ENCODE measurements around the gene SLC12A1.

The SLC12A1 gene

GRCh38 chr15:48177766-48178647 is 28.1 kb upstream of the SLC12A1 start, which contains the start of gene MYEF2:
Gene MYEF2 (minus strand): TSS chr15:48178295. CDS start chr15:48178237, 58 bp downstream.
- no peaks in the 10 kb centered on the region for H3F3A ChIP-seq (ENCODE audit: control insufficient read depth, insufficient read depth)
- H4K20me1 ChIP-seq (ENCODE audit: control insufficient read depth, insufficient read depth, low read depth, low read length): no peaks in the 10 kb centered on the region
- H3K4me1 ChIP-seq (ENCODE audit: control insufficient read depth, low read length): peaks cover 25% of the 10 kb centered on the region
- H3K9me3 ChIP-seq (ENCODE audit: control insufficient read depth, insufficient read depth, low read length): no peaks in the 10 kb centered on the region
- peak within 1 kb of the TSS; percentile 74 for H3K4me3 ChIP-seq (ENCODE audit: low read length)
- no peaks in the 10 kb centered on the region for H3K9me2 ChIP-seq (replicated peaks; ENCODE audit: control insufficient read depth, low read length)
- H3K4me2 ChIP-seq (ENCODE audit: low read length): peak within 1 kb of the TSS; percentile 75
- 0 out of 2 replicates have a peak, but pooled peaks cover 2% of the 10 kb centered on the region for H3K27me3 ChIP-seq (ENCODE audit: control insufficient read depth, low read length)
- peak within 1 kb of the TSS; percentile 57 for H3K27ac ChIP-seq (ENCODE audit: low read depth, low read length)
- TF ChIP-seq CTCF (IDR thresholded peaks at IDR 0.05; ENCODE audit: low read depth, low read length, poor library complexity, severe bottlenecking) (no peak), EZH2phosphoT487 (IDR thresholded peaks at IDR 0.05; ENCODE audit: borderline replicate concordance, low read length) (no peak)
- peaks cover 11% of the 10 kb centered on the region for H3K36me3 ChIP-seq (ENCODE audit: control insufficient read depth, low read length)
- peaks cover 50% of the 10 kb centered on the region for H3K79me2 ChIP-seq (ENCODE audit: control insufficient read depth, low read length)

- peaks cover 25% of the 10 kb centered on the region for H3K4me1 ChIP-seq (ENCODE audit: control insufficient read depth, low read length)
- H3K79me2 ChIP-seq (ENCODE audit: control insufficient read depth, low read length): peaks cover 44% of the 10 kb centered on the region
- peaks cover 9% of the 10 kb centered on the region for H3K36me3 ChIP-seq (ENCODE audit: control insufficient read depth, low read length)
- TF ChIP-seq EZH2phosphoT487 (IDR thresholded peaks at IDR 0.05; ENCODE audit: borderline replicate concordance, low read length) (no peak), CTCF (IDR thresholded peaks at IDR 0.05; ENCODE audit: low read depth, low read length, poor library complexity, severe bottlenecking) (no peak)
- no peaks in the 10 kb centered on the region for H3K9me3 ChIP-seq (ENCODE audit: control insufficient read depth, insufficient read depth, low read length)
- no peaks in the 10 kb centered on the region for H4K20me1 ChIP-seq (ENCODE audit: control insufficient read depth, insufficient read depth, low read depth, low read length)
- no peaks in the 10 kb centered on the region for H3K9me2 ChIP-seq (replicated peaks; ENCODE audit: control insufficient read depth, low read length)
- peak overlapping the region; percentile 75 for H3K4me2 ChIP-seq (ENCODE audit: low read length)
- H3K27ac ChIP-seq (ENCODE audit: low read depth, low read length): no peak overlapping the region
- H3K27me3 ChIP-seq (ENCODE audit: control insufficient read depth, low read length): 0 out of 2 replicates have a peak, but pooled peaks cover 2% of the 10 kb centered on the region
- H3F3A ChIP-seq (ENCODE audit: control insufficient read depth, insufficient read depth): no peaks in the 10 kb centered on the region
- peak overlapping the region; percentile 74 for H3K4me3 ChIP-seq (ENCODE audit: low read length)
Measured at GRCh38 chr15:48178648-48178931, 27.5 kb upstream of the SLC12A1 start.

- H3K9me3 ChIP-seq (ENCODE audit: control insufficient read depth, insufficient read depth, low read length): no peaks in the 10 kb centered on the region
- H3K4me2 ChIP-seq (ENCODE audit: low read length): no peak overlapping the region
- no peaks in the 10 kb centered on the region for H4K20me1 ChIP-seq (ENCODE audit: control insufficient read depth, insufficient read depth, low read depth, low read length)
- 0 out of 2 replicates have a peak, but pooled peaks cover 5% of the 10 kb centered on the region for H3K27me3 ChIP-seq (ENCODE audit: control insufficient read depth, low read length)
- no peaks in the 10 kb centered on the region for H3F3A ChIP-seq (ENCODE audit: control insufficient read depth, insufficient read depth)
- H3K36me3 ChIP-seq (ENCODE audit: control insufficient read depth, low read length): no peaks in the 10 kb centered on the region; the same call in 1 of the 2 replicates
- H3K79me2 ChIP-seq (ENCODE audit: control insufficient read depth, low read length): peaks cover 3% of the 10 kb centered on the region; the same call in 1 of the 2 replicates
- TF ChIP-seq CTCF (IDR thresholded peaks at IDR 0.05; ENCODE audit: low read depth, low read length, poor library complexity, severe bottlenecking) (no peak), EZH2phosphoT487 (IDR thresholded peaks at IDR 0.05; ENCODE audit: borderline replicate concordance, low read length) (no peak)
- no peaks in the 10 kb centered on the region for H3K9me2 ChIP-seq (replicated peaks; ENCODE audit: control insufficient read depth, low read length)
- peaks cover 4% of the 10 kb centered on the region for H3K4me1 ChIP-seq (ENCODE audit: control insufficient read depth, low read length)
- no peak overlapping the region for H3K27ac ChIP-seq (ENCODE audit: low read depth, low read length)
- no peak overlapping the region for H3K4me3 ChIP-seq (ENCODE audit: low read length)
Measured at GRCh38 chr15:48182749-48183148, 23.4 kb upstream of the SLC12A1 start.

All from DOHH2 (cell line).